GM11168 (cell line): ENCODE measurements around the gene SHKBP1.

ENCODE experiments used
- in situ Hi-C: fragments of 300-500 bp; cut with MboI; formaldehyde crosslinking; loops from one replicate; pipeline ENCODE4 v1.12.0; 2022; ENCODE audit warnings: low sequenced_read_pairs; ENCODE audit not compliant: unreplicated experiment

Gene SHKBP1

DNA sequence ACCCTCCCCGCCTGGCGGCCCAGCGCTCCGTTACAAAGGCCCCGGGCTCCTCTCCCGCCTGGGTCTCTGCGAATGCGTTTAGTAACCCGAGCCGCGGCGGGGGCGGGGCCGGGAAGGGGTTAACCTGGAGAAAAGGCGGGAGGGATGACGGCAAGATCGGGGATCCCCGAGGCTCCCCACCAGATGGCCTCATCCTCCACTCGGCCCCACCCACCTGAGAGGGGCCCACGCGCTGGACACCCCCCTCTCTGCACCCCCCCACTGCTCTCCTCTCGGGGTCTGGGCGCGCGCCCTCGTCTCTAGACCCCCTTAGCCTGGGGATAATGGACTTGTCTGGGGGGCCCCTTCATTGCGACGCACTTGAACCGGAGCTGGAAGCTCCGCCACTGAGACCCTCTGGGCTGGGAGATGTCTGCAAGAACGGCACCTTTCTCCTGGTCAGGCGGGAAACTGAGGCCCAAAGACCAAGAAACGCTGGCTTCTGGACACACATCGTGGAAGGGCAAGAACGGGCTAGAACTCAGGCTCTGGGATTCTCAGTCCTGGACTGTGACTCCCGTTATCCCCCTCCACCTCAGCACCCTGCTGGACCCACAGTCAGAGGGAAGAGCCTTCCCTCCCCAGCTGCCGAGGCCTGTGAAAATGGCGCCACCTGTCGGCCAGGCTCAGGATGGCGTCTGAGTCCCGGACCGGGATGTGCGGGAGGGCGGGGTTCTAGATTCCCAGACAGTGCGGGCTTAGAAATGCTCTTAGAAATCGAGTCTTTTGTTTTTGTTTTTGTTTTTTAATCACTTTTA lies 21.6 kb downstream of the SHKBP1 start:
- in situ Hi-C loops = no loop called here

DNA sequence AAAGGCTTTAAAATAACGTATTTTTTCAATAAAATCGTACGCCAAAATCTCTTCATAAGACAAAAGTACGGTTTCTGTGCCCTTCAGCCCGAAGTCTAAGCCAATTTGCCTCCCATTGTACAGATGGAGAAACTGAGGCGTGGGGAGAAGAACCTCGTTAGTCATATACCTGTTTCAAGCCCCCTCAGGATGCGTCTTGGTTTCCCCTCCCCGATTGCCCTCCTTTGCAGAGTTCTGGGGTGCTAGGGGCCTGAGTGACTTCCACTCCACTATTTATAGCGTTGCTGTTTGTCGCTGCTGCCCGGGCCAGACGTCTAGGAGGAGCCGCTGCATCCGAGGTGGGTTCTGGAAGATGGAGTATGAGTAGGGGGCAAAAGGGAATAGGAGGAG lies 22.2 kb downstream of the SHKBP1 start:
- in situ Hi-C loops = no loop called here

DNA sequence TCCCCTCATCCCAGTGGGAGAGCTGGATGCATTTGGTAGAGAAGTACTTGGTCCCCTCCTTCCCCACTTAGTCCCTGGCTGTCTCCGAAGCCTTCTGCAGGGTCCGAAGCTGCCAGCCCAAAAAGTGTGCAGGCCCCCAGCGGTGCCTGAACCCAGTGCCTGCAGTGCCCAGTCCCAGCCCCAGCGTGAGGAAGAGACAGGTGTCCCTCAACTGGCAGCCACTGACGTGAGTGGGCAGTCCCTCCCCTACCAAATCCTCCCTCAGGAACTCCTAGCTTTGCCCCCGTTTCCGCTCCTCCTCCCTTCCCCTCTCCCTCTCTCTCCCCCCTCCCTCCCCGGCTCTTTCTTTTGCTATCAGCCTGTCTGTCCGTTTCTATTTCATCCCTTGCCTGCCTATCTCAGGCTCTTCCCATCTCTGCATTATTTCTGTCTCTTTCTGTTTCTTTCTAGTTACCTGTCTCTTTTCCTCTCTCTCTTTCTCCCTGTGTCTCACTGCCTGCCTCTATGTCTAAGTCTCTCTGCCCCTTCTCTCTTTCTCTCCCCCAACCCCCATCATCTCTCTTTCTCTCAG lies 22.7 kb downstream of the SHKBP1 start:
- in situ Hi-C loops = no loop called here

DNA sequence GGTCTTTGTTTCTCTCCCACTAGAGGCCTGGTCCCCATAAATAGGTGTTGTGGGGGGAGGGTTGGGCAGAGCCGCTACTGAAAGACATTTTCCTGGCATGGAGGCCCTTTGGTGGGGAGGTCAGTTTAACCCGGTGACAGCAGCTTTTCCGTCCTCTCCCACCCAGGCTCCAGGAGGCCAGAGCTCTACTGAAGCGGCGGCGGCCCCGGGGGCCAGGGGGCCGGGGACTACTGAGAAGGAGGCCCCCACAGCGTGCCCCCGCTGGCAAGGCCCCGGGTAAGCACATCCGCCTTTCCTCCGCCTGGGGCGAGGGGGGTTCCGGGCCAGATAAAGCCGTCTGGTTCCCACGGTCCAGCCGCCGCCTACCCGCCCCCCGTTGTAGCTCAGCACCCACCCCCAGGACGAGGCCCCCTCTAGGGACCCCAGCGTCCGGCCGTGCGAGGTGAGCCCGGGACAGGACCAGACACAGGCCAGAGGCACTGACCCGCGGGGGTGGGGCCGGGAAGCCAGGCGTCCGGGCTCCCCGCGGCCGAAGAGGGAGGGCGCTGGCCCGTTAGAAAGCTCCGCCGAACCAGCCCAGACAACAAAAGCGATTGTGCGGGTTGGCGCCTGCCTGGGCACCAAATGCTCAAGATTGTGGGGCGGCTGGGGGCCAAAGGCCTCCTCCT lies 23.4 kb downstream of the SHKBP1 start:
- in situ Hi-C loops = no loop called here

DNA sequence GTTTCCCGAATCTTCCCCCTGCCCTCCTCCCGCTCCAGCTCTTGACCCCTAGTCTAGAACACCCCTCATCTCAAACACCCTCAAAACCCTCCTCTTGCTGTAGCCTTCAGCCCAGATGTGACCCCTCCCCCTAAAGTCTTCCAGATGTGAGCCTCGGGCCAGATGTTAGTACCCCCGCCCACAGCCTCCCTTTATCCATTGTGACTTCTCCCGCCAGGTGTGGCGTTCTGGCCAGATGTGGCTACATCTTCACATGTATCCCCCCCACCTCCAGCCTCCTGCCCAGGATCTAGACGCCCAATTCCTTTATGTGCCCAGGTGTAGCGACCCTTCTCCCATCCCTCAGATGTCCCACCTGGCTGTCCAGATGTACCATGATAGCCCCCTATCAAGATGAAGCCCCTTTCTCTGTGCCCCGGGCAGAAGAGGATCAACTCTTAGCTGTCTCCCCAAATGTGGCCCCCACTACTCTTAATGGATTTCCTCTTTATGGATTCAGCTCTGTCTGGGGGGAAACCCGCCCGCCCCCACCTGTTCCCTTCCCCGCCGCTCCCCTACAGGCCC lies 24.0 kb downstream of the SHKBP1 start:
- in situ Hi-C loops = no loop called here

DNA sequence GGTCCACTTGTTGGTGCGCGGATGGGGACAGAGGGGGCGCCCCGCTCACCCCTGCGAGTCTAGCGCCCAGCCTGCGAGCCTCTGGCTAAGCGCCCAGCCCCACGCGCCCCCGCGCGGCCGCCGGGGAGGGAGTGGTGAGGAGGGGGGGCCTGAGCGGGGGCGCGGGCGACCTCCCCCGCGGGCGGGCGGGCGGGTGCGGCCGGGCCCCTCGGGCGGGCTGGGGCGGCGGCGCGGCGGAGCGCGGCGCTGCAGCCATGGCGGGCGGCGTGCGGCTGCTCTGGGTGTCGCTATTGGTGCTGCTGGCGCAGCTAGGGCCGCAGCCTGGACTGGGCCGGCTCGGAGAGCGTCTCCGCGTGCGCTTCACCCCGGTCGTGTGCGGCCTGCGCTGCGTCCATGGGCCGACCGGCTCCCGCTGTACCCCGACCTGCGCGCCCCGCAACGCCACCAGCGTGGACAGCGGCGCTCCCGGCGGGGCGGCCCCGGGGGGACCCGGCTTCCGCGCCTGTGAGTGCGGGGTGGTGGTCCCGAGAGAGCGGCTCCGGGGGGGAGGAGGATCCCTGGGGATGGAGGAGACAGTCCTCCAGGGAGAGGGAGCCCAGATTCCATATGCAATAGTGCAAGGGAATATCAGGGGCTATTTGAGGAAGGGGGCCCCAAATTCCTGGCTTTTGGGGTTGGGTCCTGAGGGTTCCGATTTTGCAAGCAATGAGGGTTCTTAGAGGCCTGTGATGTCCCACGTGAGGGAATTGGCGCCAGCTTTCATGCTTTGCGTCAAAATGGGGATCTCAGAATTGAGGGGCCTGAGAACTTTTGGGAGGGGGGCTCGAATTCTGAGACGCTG lies 24.7 kb downstream of the SHKBP1 start, which contains the start of gene LTBP4:
TSS of gene LTBP4 (plus strand) at position 236 of the 841 bp plus-strand sequence. CDS start at position 255, 19 bp downstream.
- in situ Hi-C loops = no loop called here

DNA sequence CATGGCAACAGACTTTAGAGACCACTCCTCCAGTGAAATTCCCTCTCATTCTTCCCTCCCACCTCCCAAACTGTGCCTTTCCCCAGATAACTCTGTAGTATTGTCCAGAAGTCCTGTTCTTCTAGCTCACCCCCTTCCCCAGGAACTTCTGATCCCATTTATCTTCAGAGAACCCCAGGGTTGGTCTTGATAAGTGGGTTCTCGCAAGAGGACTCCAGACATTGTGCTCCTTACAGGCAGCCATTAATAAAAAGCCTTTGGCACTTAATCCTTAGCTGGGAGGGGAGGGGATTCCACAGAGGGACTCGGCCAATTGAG lies 26.4 kb downstream of the SHKBP1 start:
- in situ Hi-C loops = no loop called here

DNA sequence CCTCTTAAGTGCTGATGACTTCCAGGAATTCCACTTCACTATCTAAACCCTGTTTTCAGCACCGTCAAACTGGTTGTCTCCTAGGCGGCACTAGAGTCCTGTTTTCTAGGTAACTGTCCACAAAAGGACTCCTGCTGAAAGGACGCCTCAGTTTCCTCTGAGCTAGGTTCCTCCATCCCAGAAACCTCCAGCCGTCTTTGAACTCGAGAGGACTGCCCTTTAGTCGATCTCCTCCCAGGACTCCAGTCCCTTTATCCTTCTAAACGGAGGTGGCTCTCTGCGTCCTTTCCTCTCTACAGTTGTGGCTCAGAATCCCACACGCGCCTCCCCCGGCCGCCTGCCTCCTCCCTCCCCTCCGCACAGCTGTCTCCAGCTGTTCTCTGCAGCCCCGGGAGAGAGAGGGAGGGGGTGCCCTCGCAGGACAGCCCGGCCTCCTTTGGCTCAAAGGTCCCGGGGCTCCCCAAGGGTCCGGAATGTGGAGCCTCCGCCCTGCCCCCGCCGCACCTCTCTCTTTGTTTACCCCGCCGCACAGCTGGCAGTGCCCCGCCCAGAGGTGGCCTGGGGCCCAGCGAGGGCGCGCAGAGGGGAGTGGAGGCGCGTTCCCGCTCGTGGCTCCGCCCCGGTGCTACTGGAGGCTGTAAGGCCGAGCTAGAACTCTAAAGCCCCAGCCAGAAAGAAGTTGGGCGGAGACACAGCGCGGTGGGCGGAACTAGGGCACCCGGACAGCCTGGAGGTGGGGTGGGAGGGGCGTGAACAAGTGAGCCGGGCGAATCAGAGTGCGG lies 26.9 kb downstream of the SHKBP1 start:
- in situ Hi-C loops = no loop called here

DNA sequence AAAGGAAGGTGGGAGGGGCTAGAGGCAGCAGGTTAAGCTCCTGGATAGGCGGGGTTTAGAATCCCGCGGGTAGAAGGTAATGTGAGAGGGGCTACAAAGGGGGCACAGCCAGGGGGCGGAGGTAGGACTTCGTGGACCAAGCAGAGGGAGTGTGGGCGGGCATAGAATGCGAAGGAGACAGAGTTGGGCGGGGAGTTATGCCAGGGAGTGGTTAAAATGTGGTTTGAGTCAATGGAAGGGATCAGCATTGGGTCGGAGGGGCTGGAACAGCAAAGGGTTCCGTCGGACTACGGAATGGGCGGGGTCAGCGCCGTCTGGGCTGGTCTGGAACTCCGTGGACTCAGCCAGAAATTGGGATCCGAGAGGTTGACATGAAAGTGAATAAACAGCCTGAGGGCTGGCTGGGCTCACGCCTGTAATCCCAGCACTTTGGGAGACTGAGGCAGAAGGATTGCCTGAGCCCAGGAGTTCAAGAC lies 27.5 kb downstream of the SHKBP1 start:
- in situ Hi-C loops = no loop called here

DNA sequence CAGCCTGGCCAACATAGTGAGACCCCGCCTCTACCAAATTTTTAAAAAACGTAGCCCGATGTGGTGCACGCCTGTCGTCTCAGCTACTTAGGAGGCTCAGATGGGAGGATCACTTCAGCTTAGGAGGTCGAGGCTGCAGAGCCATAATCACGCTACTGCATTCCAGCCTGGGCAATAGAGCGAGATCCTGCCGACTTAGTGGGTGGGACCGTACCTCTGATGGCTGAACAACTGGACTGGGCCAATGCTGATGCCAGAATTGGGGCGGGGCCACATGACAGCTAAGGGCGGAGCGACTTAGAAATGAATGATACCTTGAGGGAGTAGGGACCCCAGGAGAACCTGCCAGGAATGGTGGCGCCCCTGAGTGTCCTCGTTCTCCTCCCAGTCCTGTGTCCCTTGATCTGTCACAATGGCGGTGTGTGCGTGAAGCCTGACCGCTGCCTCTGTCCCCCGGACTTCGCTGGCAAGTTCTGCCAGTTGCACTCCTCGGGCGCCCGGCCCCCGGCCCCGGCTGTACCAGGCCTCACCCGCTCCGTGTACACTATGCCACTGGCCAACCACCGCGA lies 28.1 kb downstream of the SHKBP1 start:
- in situ Hi-C loops = no loop called here

DNA sequence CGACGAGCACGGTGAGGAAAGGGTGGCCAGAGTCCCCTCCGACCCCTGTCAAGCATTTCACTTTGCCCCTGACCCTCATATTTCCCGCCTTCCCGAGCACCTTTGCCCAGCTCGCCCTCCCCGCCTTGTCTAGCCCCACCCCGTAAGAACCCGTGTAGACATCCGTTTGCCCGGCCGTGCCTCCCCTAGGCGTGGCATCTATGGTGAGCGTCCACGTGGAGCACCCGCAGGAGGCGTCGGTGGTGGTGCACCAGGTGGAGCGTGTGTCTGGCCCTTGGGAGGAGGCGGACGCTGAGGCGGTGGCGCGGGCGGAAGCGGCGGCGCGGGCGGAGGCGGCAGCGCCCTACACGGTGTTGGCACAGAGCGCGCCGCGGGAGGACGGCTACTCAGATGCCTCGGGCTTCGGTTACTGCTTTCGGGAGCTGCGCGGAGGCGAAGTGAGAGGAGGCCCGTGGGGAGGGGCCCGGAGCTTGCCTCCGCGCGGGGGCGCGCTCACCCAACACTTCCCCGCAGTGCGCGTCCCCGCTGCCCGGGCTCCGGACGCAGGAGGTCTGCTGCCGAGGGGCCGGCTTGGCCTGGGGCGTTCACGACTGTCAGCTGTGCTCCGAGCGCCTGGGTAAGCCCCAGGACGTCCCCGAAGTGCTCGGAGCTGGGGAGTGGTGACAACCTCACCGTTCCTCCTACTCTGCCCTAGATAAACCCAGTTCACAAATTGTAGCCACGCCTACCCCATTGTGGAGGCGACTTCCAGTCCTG lies 28.7 kb downstream of the SHKBP1 start:
- in situ Hi-C loops = no loop called here

DNA sequence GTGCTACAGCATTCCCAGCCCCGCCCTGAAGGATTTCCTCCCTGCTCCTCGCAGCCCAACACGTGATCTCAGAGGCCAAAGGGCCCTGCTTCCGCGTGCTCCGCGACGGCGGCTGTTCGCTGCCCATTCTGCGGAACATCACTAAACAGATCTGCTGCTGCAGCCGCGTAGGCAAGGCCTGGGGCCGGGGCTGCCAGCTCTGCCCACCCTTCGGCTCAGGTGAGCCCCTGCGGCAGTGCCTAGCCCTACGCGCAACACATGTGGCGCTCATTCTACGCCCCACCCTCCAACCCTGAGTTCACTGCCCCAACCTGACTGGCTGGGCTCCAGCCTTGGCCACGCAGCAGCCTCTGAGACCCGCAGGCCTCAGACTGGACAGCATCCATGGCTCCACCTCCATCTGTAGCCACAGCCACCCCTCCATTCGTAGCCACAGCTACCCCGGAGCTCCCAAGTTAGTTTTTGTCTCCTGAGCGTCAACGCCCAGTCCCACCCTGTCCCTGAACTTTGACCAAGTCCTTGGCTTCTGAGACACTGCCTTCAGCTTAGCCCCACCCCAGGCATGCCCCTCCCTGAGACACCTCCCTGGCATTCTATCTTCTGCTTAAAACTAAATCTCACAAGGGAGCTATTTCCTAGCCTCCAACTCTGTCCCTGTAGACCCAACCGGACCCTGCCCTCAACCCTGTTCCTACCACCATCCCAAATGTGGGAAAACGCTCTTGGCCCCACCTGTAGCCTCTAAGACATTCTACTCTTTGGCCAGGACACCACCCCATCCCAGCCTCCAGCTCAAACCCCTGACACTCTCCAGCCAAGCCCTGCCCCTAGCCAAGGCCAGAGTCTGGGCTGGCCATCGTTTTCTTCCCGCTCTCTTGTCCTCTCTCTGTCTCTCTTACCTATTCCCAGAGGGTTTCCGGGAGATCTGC lies 30.9 kb downstream of the SHKBP1 start:
- in situ Hi-C loops = no loop called here

DNA sequence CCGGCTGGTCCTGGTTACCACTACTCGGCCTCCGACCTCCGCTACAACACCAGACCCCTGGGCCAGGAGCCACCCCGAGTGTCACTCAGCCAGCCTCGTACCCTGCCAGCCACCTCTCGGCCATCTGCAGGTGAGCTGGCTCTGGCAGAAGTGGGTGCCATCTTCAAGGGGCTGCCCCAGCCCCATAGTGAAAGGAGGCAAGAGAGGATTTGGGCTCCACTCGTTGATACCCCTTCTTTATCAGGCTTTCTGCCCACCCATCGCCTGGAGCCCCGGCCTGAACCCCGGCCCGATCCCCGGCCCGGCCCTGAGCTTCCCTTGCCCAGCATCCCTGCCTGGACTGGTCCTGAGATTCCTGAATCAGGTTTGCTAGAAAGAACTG lies 31.6 kb downstream of the SHKBP1 start:
- in situ Hi-C loops = no loop called here

DNA sequence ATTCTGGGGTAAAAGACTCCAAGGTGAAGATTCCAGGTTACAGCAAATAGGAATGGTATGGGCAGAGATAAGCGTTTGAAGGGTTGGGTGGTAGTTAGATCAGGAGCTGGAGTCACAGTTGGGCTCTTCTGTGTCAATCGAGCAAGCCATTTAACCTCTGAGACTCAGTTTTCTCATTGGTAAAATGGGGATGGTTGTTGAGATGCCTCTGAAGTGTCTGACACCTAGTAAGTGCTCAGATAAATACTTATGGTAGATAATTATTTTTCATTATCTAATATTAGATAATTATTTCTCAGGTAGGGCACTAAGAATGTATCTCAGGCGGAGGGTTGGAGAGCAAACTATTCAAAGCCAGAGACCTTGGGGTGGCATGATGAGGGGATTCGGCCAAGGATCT lies 32.3 kb downstream of the SHKBP1 start:
- in situ Hi-C loops = no loop called here

DNA sequence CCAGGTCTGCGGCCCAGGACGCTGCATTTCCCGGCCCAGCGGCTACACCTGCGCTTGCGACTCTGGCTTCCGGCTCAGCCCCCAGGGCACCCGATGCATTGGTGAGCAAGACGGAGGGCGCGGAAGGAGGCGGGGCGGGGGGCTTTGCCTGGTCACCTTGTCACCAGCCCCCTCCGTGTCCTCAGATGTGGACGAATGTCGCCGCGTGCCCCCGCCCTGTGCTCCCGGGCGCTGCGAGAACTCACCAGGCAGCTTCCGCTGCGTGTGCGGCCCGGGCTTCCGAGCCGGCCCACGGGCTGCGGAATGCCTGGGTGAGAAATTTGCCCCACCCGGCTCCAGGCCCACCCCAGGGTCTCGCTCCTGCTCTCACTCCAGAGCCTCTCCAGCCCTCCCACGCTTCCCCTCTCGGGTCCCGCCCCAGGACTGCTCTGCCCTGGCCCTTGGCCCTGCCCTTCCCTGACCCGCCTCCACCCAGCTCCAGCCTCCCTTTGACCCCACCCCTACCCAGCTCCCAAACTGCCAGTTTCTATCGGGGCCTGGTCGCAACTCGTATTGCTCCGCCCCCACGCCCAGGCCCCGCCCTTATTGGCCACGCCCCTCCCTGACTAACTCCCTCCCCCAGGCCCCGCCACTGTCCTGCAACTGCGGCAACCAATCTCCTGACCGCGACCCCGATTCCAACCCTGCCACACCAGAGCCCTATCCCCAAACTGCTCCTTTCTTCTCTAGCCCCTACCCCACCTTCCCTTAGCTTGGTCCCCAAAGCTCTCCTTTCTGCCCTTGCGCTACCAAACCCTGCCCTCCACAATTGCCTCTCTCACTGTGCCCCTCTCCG lies 33.1 kb downstream of the SHKBP1 start:
- in situ Hi-C loops = no loop called here

DNA sequence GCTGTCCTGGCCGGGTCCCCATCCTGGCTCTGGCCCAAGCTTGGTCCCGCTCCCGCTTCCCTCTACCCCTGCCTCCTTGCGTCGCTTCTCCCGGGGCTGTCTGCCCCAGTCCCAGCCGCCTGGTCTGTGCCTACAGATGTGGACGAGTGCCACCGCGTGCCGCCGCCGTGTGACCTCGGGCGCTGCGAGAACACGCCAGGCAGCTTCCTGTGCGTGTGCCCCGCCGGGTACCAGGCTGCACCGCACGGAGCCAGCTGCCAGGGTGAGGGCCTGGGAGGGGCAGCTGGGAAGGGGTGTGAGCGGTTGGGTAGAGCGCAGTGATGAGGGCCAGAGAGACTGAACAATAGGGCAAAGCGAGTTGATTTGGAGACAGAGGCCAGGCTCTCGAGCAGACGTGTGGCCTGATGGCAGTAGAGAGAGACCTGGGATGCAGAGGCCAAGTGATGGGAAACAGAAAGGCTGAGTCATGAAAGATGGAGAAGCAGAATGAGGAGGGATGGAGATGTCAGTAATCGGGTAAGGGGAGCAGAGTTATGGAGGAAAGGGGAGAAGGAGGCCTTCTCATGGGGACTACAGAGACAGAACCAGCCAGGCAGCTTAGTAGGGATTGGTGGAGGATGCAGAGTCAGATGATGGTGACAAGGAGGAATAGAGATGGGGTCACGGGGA lies 33.9 kb downstream of the SHKBP1 start:
- in situ Hi-C loops = no loop called here
